Aorta (tissue), 5 donors: Measurements from ENCODE around the gene NUDT17. TPM values are rescaled to one million over a fixed set of nuclear protein-coding genes. Genes with fewer than 3 reads are reported as not detected.
A peak's percentile ranks its signal among the peaks of the same experiment; 100 is the strongest.
"Not testable (repeated sequence)": the region's sequence is repeated elsewhere in the genome, so short reads cannot be mapped to it uniquely, and the experiment has no call there.

Experiments
- ATAC-seq: fragments of 200-7000 bp; cut with Tn5 transposase; one replicate; pipeline ENCODE4 v1.9.1; 2022; ENCODE audit warnings: moderate library complexity; ENCODE audit not compliant: low FRiP score
- DNase-seq, 2 donors: peaks; one replicate each; pipeline ENCODE4 v3.0.0-alpha.2; 2020
- H3K27ac ChIP-seq, 2 donors: one replicate each; pipeline ENCODE4 v1.5.1; 2013; ENCODE audit warnings: low read length in 2 of 2, mild to moderate bottlenecking in 2 of 2, moderate library complexity in 2 of 2, control low read depth in 1 of 2, inconsistent platforms in 1 of 2, low read depth in 1 of 2
- H3K27me3 ChIP-seq, 2 donors: one replicate each; pipeline ENCODE4 v1.6.1; 2013; ENCODE audit warnings: control low read depth in 1 of 2, low read length in 1 of 2, mild to moderate bottlenecking in 1 of 2, moderate library complexity in 1 of 2; ENCODE audit not compliant: insufficient read depth in 2 of 2, control insufficient read depth in 1 of 2
- H3K36me3 ChIP-seq, 2 donors: one replicate each; pipeline ENCODE4 v1.6.1; 2013; ENCODE audit warnings: control low read depth in 1 of 2, low read length in 1 of 2, mild to moderate bottlenecking in 1 of 2; ENCODE audit not compliant: insufficient read depth in 2 of 2, control insufficient read depth in 1 of 2
- H3K4me1 ChIP-seq, 2 donors: one replicate each; pipeline ENCODE4 v1.6.1; 2013; ENCODE audit warnings: low read length in 2 of 2, control low read depth in 1 of 2, mild to moderate bottlenecking in 1 of 2, moderate library complexity in 1 of 2; ENCODE audit not compliant: insufficient read depth in 2 of 2, control insufficient read depth in 1 of 2
- H3K4me3 ChIP-seq, 2 donors: one replicate each; pipeline ENCODE4 v1.5.1; 2013; ENCODE audit warnings: low read length in 2 of 2, control low read depth in 1 of 2, mild to moderate bottlenecking in 1 of 2
- H3K9me3 ChIP-seq: one replicate; pipeline ENCODE4 v1.6.1; 2013; ENCODE audit warnings: mild to moderate bottlenecking, low read length; ENCODE audit not compliant: control insufficient read depth
- WGBS, 2 donors: extraction: QIAGEN DNeasy Blood & Tissue Kit; methylation state at CpG; one replicate each; pipeline ENCODE4 v1.1.7; 2013; 5-methylcytosine and 5-hydroxymethylcytosine counted together
- intact Hi-C, 2 donors: fragments of 100-400 bp; cut with DNase I; formaldehyde crosslinking; loops; one replicate each; pipeline versions ENCODE4 v1.14.2 to v1.15.0; 2022
- long read RNA-seq, 2 donors: library from polyadenylated mRNA; unstranded; transcript quantifications; one replicate each; pipeline ENCODE4 v2.0.0, GENCODE V29; 2020 to 2021
- polyA plus RNA-seq, 2 donors: library from polyadenylated mRNA; stranded (reverse); fragments of 200-250 nt; gene quantifications; one replicate each; pipeline ENCODE4 v1.2.3, GENCODE V29; 2013
- total RNA-seq, 2 donors: library from RNA; stranded (reverse); fragmentation: NEBNext Ultra II Directional; extraction: Animal tissue kit (Norgen Biotek cat#: 25700); gene quantifications; one replicate each; pipeline ENCODE4 v1.2.1, GENCODE V29; 2021
- donor health status: healthy with polysubstance abuse.
- donor health status: Bipolar disorder and iron deficiency.
- donor health status: DM: no; HTN: no; CAD: no.
- donor health status: DM: no; HTN: no; CAD: no.
- donor health status: DM: yes; HTN: yes; CAD: no.

The NUDT17 gene, protein sequence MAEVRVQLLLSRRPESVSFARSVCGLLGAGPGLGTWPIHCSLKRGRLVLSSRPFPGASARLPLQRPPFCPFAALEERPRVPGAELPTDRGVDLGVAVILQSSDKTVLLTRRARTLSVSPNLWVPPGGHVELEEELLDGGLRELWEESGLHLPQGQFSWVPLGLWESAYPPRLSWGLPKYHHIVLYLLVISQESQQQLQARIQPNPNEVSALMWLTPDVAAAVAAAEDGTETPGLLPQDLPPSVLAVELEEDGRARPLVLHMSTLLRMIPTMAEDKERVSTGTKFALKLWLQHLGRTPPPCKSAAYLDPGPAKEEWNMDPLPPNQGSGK
- total RNA-seq (1 to 10 TPM; 1.2 to 2.7 TPM), polyA plus RNA-seq (1 to 10 TPM; 4.0 to 4.1 TPM)
- long read RNA-seq, donor 1, partial matches to known transcripts: 1 of 3 reads
- long read RNA-seq, donor 1, other reads (novel, unspliced or antisense): 2 of 3 reads
- long read RNA-seq, donor 2, partial matches to known transcripts: 0 of 15 reads
- long read RNA-seq, donor 2, other reads (novel, unspliced or antisense): 14 of 15 reads

DNA sequence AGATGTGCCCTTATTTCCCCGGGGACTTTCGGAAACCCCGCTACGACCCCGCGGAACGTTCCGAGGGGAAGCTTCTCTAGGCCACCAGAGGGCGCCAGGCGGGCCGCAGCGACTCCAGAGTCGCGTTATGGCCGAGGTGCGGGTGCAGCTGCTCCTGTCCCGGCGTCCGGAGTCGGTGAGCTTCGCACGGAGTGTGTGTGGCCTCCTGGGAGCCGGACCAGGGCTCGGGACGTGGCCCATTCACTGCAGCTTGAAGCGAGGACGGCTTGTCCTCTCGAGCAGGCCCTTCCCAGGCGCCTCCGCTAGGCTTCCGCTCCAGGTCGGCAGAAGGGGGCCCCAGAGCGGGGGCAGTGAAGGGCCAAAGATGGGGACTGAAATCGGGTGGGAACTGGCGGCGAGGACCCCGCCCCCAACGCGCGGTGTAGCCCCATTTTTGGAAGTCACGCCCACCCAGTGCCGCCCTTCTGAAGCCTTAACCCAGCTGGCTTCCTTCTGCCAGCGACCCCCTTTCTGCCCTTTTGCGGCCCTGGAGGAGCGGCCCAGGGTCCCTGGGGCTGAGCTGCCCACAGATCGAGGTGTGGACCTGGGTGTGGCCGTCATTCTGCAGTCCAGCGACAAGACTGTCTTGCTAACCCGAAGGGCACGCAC, at the start of gene NUDT17:
TSS of gene NUDT17 (plus strand) at position 117 of the 648 bp plus-strand sequence. CDS start at position 128, 11 bp downstream.
- Histone ChIP-seq H3K9me3 (no peaks in the 10 kb centered on the region), H3K27ac (peak within 1 kb of the TSS in 1 of 2 donors; percentile 66), H3K27me3 (no peaks in the 10 kb centered on the region), H3K4me3 (peak within 1 kb of the TSS; percentile 4 to 12), H3K36me3 (peaks cover 3 to 6% of the 10 kb centered on the region in 2 donors), H3K4me1 (no peaks in the 10 kb centered on the region)
- ATAC-seq (peak; percentile 94), DNase-seq (peak; percentile 88 to 95)
- intact Hi-C loops: loop anchor here (5.0 kb wide), 2 partner anchors 67 to 167 kb away; partner anchors contain the start of gene ITGA10 (in 2 of the 2)
- WGBS, 2 donors: 1% methylated on average over 46 to 50 of the region's 50 CpGs

GRCh38 chr1:145796753-145797152, 48.7 kb upstream of the NUDT17 start:
- Histone ChIP-seq H3K9me3 (no peaks in the 10 kb centered on the region), H3K4me1 (peaks cover 0 to 8% of the 10 kb centered on the region in 2 donors), H3K27me3 (no peaks in the 10 kb centered on the region), H3K36me3 (no peaks in the 10 kb centered on the region), H3K4me3 (no peak overlapping the region), H3K27ac (no peak overlapping the region)
- intact Hi-C loops: no loop called here
- DNase-seq: no peak
- no peak for ATAC-seq
- 60 to 92% methylated on average over 1 of the region's 1 CpG for WGBS, 2 donors

DNA sequence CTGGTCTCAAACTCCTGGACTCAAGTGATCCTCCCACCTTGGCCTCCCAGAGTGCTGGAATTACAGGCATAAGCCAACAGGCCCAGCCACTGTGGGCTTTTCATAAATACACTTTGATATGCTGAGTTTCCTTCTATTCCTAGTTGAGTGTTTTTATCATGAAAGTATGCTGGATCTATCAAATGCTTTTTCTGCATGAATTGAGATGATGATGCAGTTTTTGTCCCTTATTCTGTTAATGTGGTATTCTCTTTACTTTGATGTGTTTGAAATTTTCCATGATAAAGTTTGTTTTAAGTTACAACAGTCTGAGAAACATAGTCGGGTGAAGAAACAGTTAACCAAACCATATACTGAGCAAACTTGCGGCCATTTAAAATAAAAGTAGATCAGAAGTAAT, 45.6 kb upstream of the NUDT17 start:
- Histone ChIP-seq H3K9me3 (no peaks in the 10 kb centered on the region), H3K4me3 (no peak overlapping the region), H3K27me3 (no peaks in the 10 kb centered on the region), H3K27ac (no peak overlapping the region), H3K4me1 (peaks cover 0 to 7% of the 10 kb centered on the region in 2 donors), H3K36me3 (no peaks in the 10 kb centered on the region)
- WGBS, 2 donors: 90 to 96% methylated on average over 2 of the region's 2 CpGs
- ATAC-seq: no peak
- intact Hi-C loops: no loop called here
- no peak for DNase-seq

DNA sequence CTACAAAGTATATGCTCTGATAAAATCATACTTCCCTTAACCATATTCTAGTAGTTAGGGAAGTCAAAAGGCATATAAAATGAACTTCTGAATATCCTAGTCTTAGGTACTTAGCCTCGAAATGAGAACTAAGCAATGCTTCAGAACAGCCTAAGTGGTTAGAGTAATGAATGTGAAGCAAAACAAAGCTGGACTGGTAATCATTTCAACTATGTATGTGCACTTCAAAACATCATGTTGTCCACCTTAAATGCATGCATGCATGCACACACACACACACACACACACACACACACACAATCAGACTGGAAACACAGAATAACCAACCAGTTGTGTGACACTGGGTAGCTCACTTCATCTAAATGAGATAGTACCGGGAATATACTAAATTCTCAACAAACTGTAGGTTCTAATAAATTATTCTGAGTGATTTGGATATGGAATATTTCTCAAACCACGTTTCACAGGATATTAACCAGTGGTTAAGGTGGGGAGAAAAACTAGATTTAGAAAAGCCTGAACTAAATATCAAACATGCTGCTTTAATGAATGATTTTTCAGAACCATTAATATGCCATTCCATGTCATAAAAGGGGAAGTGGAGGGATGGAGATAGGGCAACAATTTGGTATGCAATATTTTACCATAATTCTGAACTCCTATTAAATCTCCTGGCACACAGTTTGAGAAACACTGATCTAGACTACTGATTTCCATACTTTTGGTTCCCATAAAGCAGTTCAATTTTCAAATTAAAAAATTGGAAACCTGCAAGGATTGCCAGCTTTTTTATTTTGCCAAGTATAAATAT, 41.0 kb upstream of the NUDT17 start:
- H3K36me3 ChIP-seq: no peaks in the 10 kb centered on the region
- intact Hi-C loops: no loop called here
- H3K4me3 ChIP-seq: no peak overlapping the region
- ATAC-seq: no peak
- H3K9me3 ChIP-seq: no peaks in the 10 kb centered on the region
- no peak overlapping the region for H3K27ac ChIP-seq
- H3K4me1 ChIP-seq: peaks cover 0 to 5% of the 10 kb centered on the region in 2 donors
- 50 to 64% methylated on average over 3 of the region's 3 CpGs for WGBS, 2 donors
- no peaks in the 10 kb centered on the region for H3K27me3 ChIP-seq
- no peak for DNase-seq

GRCh38 chr1:145805057-145805456, 40.4 kb upstream of the NUDT17 start:
- Histone ChIP-seq H3K36me3 (no peaks in the 10 kb centered on the region), H3K4me3 (no peak overlapping the region), H3K4me1 (peaks cover 0 to 3% of the 10 kb centered on the region in 2 donors), H3K27me3 (no peaks in the 10 kb centered on the region), H3K27ac (no peak overlapping the region), H3K9me3 (no peaks in the 10 kb centered on the region)
- ATAC-seq (no peak), DNase-seq (no peak)
- WGBS, 2 donors: 71 to 86% methylated on average over 1 of the region's 1 CpG
- intact Hi-C loops: no loop called here

- ATAC-seq (no peak), DNase-seq (no peak)
- intact Hi-C loops: no loop called here
- 98 to 99% methylated on average over 4 of the region's 4 CpGs for WGBS, 2 donors
- Histone ChIP-seq H3K36me3 (no peaks in the 10 kb centered on the region), H3K27ac (no peak overlapping the region), H3K27me3 (no peaks in the 10 kb centered on the region), H3K4me1 (peaks cover 0 to 3% of the 10 kb centered on the region in 2 donors), H3K4me3 (no peak overlapping the region), H3K9me3 (no peaks in the 10 kb centered on the region)
Observed at GRCh38 chr1:145806408-145806807, 39.0 kb upstream of the NUDT17 start.

- Histone ChIP-seq H3K4me3 (no peak overlapping the region), H3K4me1 (peaks cover 0 to 3% of the 10 kb centered on the region in 2 donors), H3K27ac (no peak overlapping the region), H3K27me3 (no peaks in the 10 kb centered on the region), H3K36me3 (no peaks in the 10 kb centered on the region), H3K9me3 (no peaks in the 10 kb centered on the region)
- 91 to 96% methylated on average over 7 of the region's 7 CpGs for WGBS, 2 donors
- intact Hi-C loops: no loop called here
- ATAC-seq (no peak), DNase-seq (no peak)
Observed at GRCh38 chr1:145806844-145807243, 38.6 kb upstream of the NUDT17 start.

GRCh38 chr1:145812977-145813810, 32.2 kb upstream of the NUDT17 start:
- H3K27me3 ChIP-seq, H3K4me3 ChIP-seq, H3K27ac ChIP-seq, H3K36me3 ChIP-seq, DNase-seq, H3K4me1 ChIP-seq, ATAC-seq, intact Hi-C loops, H3K9me3 ChIP-seq: not testable (repeated sequence)
- WGBS, 2 donors: 52 to 56% methylated on average over 5 of the region's 6 CpGs
